ENCODE data around the gene MUSK. TPM values are rescaled to one million over a fixed set of nuclear protein-coding genes. Genes with fewer than 3 reads are reported as not detected.
A peak's percentile ranks its signal among the peaks of the same experiment; 100 is the strongest.

The MUSK gene
- total RNA-seq, 1 donor from 2014 or later: 3.2 TPM

DNA sequence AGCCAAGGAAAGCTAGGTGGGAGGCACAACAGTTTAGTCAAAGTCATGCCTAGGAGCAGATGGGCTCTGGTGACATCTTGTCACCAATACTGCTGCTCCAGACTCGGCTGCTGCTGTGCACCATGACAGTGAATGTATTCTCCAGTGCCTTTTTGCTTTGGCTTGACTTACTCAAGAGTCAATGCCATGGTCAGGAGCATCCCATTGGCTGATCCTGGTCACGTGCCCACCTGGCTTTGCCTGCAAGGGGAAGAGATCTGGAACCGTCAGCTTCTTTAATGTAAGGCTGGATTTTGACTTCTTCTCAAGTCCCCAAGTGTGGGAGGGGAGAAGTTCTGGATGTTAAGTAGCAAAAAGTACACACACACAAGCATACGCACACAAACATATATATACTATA lies 19.9 kb upstream of the MUSK start:
- Histone ChIP-seq H3K27me3 (ENCODE audit: low read depth) (no peaks in the 10 kb centered on the region), H3K36me3 (no peaks in the 10 kb centered on the region), H3K9me3 (no peaks in the 10 kb centered on the region), H3K27ac (no peak overlapping the region), H3K4me3 (no peak overlapping the region), H3K4me1 (no peaks in the 10 kb centered on the region)
- intact Hi-C loops (cut with DNase I): no loop called here
- no peak for DNase-seq
- TF ChIP-seq, protein P1, sequence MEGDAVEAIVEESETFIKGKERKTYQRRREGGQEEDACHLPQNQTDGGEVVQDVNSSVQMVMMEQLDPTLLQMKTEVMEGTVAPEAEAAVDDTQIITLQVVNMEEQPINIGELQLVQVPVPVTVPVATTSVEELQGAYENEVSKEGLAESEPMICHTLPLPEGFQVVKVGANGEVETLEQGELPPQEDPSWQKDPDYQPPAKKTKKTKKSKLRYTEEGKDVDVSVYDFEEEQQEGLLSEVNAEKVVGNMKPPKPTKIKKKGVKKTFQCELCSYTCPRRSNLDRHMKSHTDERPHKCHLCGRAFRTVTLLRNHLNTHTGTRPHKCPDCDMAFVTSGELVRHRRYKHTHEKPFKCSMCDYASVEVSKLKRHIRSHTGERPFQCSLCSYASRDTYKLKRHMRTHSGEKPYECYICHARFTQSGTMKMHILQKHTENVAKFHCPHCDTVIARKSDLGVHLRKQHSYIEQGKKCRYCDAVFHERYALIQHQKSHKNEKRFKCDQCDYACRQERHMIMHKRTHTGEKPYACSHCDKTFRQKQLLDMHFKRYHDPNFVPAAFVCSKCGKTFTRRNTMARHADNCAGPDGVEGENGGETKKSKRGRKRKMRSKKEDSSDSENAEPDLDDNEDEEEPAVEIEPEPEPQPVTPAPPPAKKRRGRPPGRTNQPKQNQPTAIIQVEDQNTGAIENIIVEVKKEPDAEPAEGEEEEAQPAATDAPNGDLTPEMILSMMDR (IDR thresholded peaks at IDR 0.05): no peak
- ATAC-seq: no peak

DNA sequence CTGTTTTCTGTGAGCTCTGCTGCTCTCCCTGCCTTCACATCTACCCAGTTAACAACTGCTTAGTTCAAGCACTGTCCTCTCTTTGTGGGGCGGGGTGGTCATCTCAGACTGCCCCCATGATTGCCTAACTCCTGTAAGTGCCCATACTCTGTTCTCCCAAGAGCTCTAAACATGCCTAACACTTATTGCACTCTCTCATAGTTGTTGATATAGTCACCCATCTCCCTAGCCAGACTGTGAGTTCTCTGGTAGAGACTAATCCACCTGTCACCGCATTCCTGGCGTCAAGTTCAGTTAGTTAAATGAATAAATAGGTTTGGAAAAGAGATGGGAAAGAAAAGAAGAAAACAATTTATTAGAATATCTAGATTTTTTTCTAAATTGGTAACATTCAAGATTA lies 18.3 kb upstream of the MUSK start:
- no peak for DNase-seq
- intact Hi-C loops (cut with DNase I): no loop called here
- Histone ChIP-seq H3K4me3 (no peak overlapping the region), H3K27me3 (ENCODE audit: low read depth) (no peaks in the 10 kb centered on the region), H3K36me3 (no peaks in the 10 kb centered on the region), H3K9me3 (no peaks in the 10 kb centered on the region), H3K4me1 (no peaks in the 10 kb centered on the region), H3K27ac (no peak overlapping the region)
- ATAC-seq: peak; percentile 27 to 33
- TF ChIP-seq, protein P1 (IDR thresholded peaks at IDR 0.05): no peak

DNA sequence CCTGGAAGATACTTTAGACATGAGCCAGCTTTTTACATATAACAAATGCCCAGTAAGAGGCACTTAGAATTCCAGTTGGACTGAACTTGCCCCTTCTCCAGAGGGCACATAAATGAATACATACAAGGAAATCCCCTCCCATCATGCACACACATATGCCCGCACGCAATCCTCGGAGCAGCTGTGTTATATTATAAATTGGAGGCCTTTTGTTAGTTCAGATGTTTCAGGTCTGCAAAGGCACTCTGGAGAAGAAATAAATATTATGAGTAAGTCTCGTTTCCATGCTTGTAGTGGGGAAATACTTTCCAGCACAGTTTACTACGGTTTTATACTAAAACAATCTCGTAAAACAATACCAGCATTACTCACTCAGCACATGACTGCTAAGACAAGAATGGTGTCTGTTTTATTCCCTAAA lies 17.6 kb upstream of the MUSK start:
- ATAC-seq (no peak), DNase-seq (no peak)
- intact Hi-C loops (cut with DNase I): no loop called here
- Histone ChIP-seq H3K27ac (peak overlapping the region; percentile 5), H3K36me3 (no peaks in the 10 kb centered on the region), H3K27me3 (ENCODE audit: low read depth) (no peaks in the 10 kb centered on the region), H3K9me3 (no peaks in the 10 kb centered on the region), H3K4me3 (no peak overlapping the region), H3K4me1 (no peaks in the 10 kb centered on the region)
- TF ChIP-seq, protein P1 (IDR thresholded peaks at IDR 0.05): no peak

DNA sequence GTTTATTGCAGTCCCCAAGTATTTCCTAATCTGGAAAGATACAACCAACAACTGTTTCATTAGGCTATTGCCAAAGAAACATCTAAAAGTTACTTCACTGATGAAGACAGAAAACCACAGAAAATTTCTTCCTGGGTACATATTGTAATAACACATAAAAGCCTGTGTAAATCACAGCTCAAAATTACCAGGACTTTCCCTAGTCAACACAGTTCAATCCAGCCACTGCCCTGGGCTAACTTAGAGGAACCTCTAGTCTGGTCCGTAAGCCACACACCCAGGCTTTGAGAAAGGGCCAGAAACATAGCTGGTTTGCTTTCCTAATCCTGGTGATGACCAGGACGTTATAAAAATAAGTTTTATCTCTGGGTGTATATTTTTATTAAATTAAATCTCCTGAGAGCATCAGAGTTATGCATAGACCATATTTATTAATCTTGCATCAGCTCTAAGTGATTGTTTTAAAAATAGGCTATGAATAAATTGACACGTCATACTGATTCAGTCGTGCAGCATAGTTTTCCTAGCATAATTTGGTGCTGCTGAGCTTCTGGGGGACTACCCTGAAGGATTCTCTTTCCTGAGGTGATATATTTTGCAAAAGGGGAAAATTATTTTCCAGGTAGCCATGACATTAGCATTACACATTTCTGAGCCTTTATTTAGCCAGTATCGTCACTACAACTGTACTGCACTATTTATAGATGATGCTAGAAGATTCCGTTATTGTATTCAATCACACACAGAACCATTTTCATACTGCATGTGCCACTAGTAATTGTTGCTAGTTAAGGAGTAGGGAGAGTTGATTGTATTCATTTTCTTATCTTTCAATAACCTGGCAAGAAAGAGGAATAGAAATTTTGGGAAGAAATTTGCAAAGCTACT lies 12.6 kb upstream of the MUSK start:
- TF ChIP-seq, protein P1 (IDR thresholded peaks at IDR 0.05): no peak
- Histone ChIP-seq H3K4me1 (no peaks in the 10 kb centered on the region), H3K27ac (no peak overlapping the region), H3K9me3 (no peaks in the 10 kb centered on the region), H3K4me3 (no peak overlapping the region), H3K36me3 (no peaks in the 10 kb centered on the region), H3K27me3 (ENCODE audit: low read depth) (no peaks in the 10 kb centered on the region)
- no peak for DNase-seq
- peak; percentile 70 to 82 for ATAC-seq
- intact Hi-C loops (cut with DNase I): no loop called here

DNA sequence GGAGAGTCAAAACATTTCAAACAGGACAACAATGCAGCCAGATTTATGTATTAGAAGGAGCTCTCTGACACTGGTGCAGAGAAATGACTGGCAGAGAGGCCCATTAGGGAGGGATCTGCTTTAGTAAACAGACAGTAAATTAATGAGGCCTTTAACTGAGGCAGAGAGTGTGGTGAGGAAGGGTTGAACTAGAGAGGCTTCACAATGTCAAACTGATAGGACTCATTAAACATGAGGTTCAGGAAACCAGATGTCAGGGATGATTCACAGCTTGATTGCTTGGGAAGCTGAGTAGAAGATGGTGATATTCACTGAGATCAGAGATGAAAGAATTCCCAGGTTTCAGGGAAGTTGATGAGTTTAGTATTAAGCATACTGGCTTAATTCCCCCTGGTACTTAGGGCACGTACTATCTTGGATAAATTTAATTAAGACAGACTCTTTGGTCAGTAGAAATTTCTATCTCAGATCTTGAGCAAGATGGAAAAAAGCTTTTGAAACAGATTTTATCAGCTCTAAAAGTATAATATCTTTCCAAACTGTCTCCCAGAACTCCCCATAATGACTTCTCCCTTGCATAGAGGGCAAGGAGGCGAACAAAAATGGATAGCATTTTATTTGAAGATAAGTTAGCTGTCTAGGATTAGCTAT lies 8.6 kb upstream of the MUSK start:
- intact Hi-C loops (cut with DNase I): no loop called here
- no peaks in the 10 kb centered on the region for H3K4me1 ChIP-seq
- H3K4me3 ChIP-seq: no peak overlapping the region
- H3K27me3 ChIP-seq (ENCODE audit: low read depth): no peaks in the 10 kb centered on the region
- ATAC-seq (no peak), DNase-seq (no peak)
- no peaks in the 10 kb centered on the region for H3K36me3 ChIP-seq
- no peaks in the 10 kb centered on the region for H3K9me3 ChIP-seq
- H3K27ac ChIP-seq: no peak overlapping the region
- TF ChIP-seq, protein P1 (IDR thresholded peaks at IDR 0.05): no peak

All from lower lobe of right lung (tissue), 2 donors.